Left ventricle myocardium inferior (tissue), 1 donor: ENCODE results near the gene P3R3URF. TPM values are rescaled to one million over a fixed set of nuclear protein-coding genes. Genes with fewer than 3 reads are reported as not detected.
A peak's percentile ranks its signal among the peaks of the same experiment; 100 is the strongest.

Source experiments
- DNase-seq: peaks from one replicate; pipeline ENCODE4 v3.0.0-alpha.2; 2020
- H3K27ac ChIP-seq: fragments of 200-600 bp; replicated peaks from 2 replicates; pipeline ENCODE4 v1.8.0; 2021
- H3K27me3 ChIP-seq: fragments of 200-600 bp; 2 replicates; pipeline ENCODE4 v1.8.0; 2021; ENCODE audit warnings: low read depth
- H3K36me3 ChIP-seq: fragments of 200-600 bp; 2 replicates; pipeline ENCODE4 v1.8.0; 2021
- H3K4me1 ChIP-seq: fragments of 200-600 bp; 2 replicates; pipeline ENCODE4 v1.8.0; 2021
- H3K4me3 ChIP-seq: fragments of 200-600 bp; 2 replicates; pipeline ENCODE4 v1.8.0; 2021; ENCODE audit warnings: mild to moderate bottlenecking, moderate library complexity
- H3K9me3 ChIP-seq: fragments of 200-600 bp; replicated peaks from 2 replicates; pipeline ENCODE4 v1.8.0; 2021
- CTCF ChIP-seq: fragments of 200-600 bp; IDR thresholded peaks from 2 replicates; pipeline ENCODE4 v1.8.0; 2021; ENCODE audit warnings: antibody characterized with exemption, mild to moderate bottlenecking, borderline replicate concordance
- intact Hi-C: fragments of 100-400 bp; cut with micrococcal nuclease; formaldehyde crosslinking; loops from one replicate; pipeline ENCODE4 v1.11.0; 2022
- total RNA-seq: library from RNA; stranded (reverse); fragmentation: NEBNext Ultra II Directional; extraction: Animal tissue kit (Norgen Biotek cat#: 25700); gene quantifications from one replicate; pipeline ENCODE4 v1.2.1, GENCODE V29; 2021
- donor health status: DM: no; HTN: yes; CAD: no; lungs with severe emphysema.

The P3R3URF gene
- total RNA-seq, 1 donor from 2014 or later, result not detected

GRCh38 chr1:46134660-46135331 lies 41.5 kb downstream of the P3R3URF start:
- no peaks in the 10 kb centered on the region for H3K9me3 ChIP-seq
- peak overlapping the region; percentile 97 for H3K27ac ChIP-seq
- intact Hi-C loops, result loop anchor here (5.0 kb wide), 1 partner anchor 38 kb away; no protein-coding TSS in a partner anchor
- TF ChIP-seq CTCF, result no peak
- H3K27me3 ChIP-seq, result peaks cover 13% of the 10 kb centered on the region
- H3K36me3 ChIP-seq, result no peaks in the 10 kb centered on the region
- peaks cover 70% of the 10 kb centered on the region for H3K4me1 ChIP-seq
- peak overlapping the region; percentile 13 for H3K4me3 ChIP-seq
- no peak for DNase-seq

- H3K4me1 ChIP-seq, result peaks cover 79% of the 10 kb centered on the region
- TF ChIP-seq CTCF, result no peak
- no peak for DNase-seq
These were observed 42.4 kb downstream of the P3R3URF start for GRCh38 chr1:46133781-46134350.

GRCh38 chr1:46133181-46133658 lies 43.1 kb downstream of the P3R3URF start:
- Histone ChIP-seq H3K27me3 (peaks cover 16% of the 10 kb centered on the region), H3K9me3 (no peaks in the 10 kb centered on the region), H3K27ac (peak overlapping the region; percentile 97), H3K36me3 (no peaks in the 10 kb centered on the region), H3K4me3 (peak overlapping the region; percentile 84), H3K4me1 (peaks cover 86% of the 10 kb centered on the region)
- no peak for TF ChIP-seq CTCF
- intact Hi-C loops, result loop anchor here (5.0 kb wide), 1 partner anchor 39 kb away; no protein-coding TSS in a partner anchor
- DNase-seq, result peak; percentile 68

More at GRCh38 chr1:46133781-46134350, 42.4 kb downstream of the P3R3URF start:
- Histone ChIP-seq H3K36me3 (no peaks in the 10 kb centered on the region), H3K27me3 (peaks cover 16% of the 10 kb centered on the region), H3K9me3 (no peaks in the 10 kb centered on the region), H3K4me3 (peak overlapping the region; percentile 84), H3K27ac (peak overlapping the region; percentile 97)
- intact Hi-C loops, result loop anchor here (5.0 kb wide), 1 partner anchor 38 kb away; no protein-coding TSS in a partner anchor

GRCh38 chr1:46132529-46133180 lies 43.6 kb downstream of the P3R3URF start, which contains the start of gene PIK3R3:
Gene PIK3R3, minus strand, starts transcription at chr1:46132629. Its CDS starts 677 bp downstream, at chr1:46131952.
- no peaks in the 10 kb centered on the region for H3K9me3 ChIP-seq
- peak within 1 kb of the TSS; percentile 97 for H3K27ac ChIP-seq
- peak within 1 kb of the TSS; percentile 84 for H3K4me3 ChIP-seq
- H3K27me3 ChIP-seq, result peaks cover 16% of the 10 kb centered on the region
- H3K36me3 ChIP-seq, result no peaks in the 10 kb centered on the region
- peaks cover 90% of the 10 kb centered on the region for H3K4me1 ChIP-seq
- DNase-seq, result peak; percentile 98
- peak; percentile 37 for TF ChIP-seq CTCF
- intact Hi-C loops, result loop anchor here (5.0 kb wide), 1 partner anchor 40 kb away; no protein-coding TSS in a partner anchor
